Esophagus squamous epithelium (tissue), 5 donors: ENCODE data around the gene SKAP1. TPM values are rescaled to one million over a fixed set of nuclear protein-coding genes. Genes with fewer than 3 reads are reported as not detected.

Experiments used
- DNase-seq: peaks from one replicate; lab custom pipeline; 2025; lab: John Stamatoyannopoulos, UW
- H3K27ac ChIP-seq, 4 donors: fragments of 200-600 bp; sonication (generic); one replicate each; pipeline ENCODE4 v1.5.1; 2016 to 2019; ENCODE audit warnings: mild to moderate bottlenecking in 1 of 4
- H3K27me3 ChIP-seq, 4 donors: fragments of 200-600 bp; sonication (generic); 1 replicate in 3 of 4; 2 replicates in 1 of 4; pipeline versions ENCODE4 v1.5.1 to v1.6.0; 2017 to 2021; ENCODE audit warnings: antibody characterized with exemption in 1 of 4
- H3K36me3 ChIP-seq, 3 donors: fragments of 200-600 bp; sonication (generic); one replicate each; pipeline ENCODE4 v1.5.1; 2016 to 2019
- H3K4me1 ChIP-seq, 3 donors: fragments of 200-600 bp; sonication (generic); one replicate each; pipeline ENCODE4 v1.5.1; 2017 to 2019
- H3K4me3 ChIP-seq, 4 donors: fragments of 200-600 bp; sonication (generic); 1 replicate in 3 of 4; 2 replicates in 1 of 4; pipeline ENCODE4 v1.5.1; 2016 to 2019; ENCODE audit warnings: mild to moderate bottlenecking in 2 of 4, moderate library complexity in 1 of 4
- H3K9me3 ChIP-seq, 3 donors: fragments of 200-600 bp; sonication (generic); one replicate each; pipeline ENCODE4 v1.5.1; 2016 to 2019
- POLR2A ChIP-seq, 4 donors: fragments of 450-650 bp; IDR thresholded peaks; one replicate each; pipeline ENCODE4 v1.6.1; 2017; ENCODE audit warnings: antibody characterized with exemption in 4 of 4, mild to moderate bottlenecking in 4 of 4, moderate library complexity in 3 of 4
- WGBS, 2 donors: methylation state at CpG; one replicate each; pipeline ENCODE4 v1.1.5; 2018; 5-methylcytosine and 5-hydroxymethylcytosine counted together
- intact Hi-C: fragments of 100-400 bp; cut with DNase I; formaldehyde crosslinking; loops from one replicate; pipeline ENCODE4 v1.15.0; 2022
- total RNA-seq, 4 donors: library from RNA; depleted of rRNA; stranded (reverse); fragments of >200 nt; gene quantifications; one replicate each; pipeline ENCODE4 v1.1.0, GENCODE V29; 2016
- TF ChIP-seq, protein P1 (sequence below), 6 experiments: fragments of 450-650 bp in 4 of 6; fragments of 200-600 bp in 2 of 6; sonication (generic) in 2 of 6; IDR thresholded peaks; one replicate each; pipeline ENCODE4 v1.5.1; 2016 to 2019; ENCODE audit warnings: antibody characterized with exemption in 6 of 6, mild to moderate bottlenecking in 4 of 6, moderate library complexity in 4 of 6
- donor health status: DM: yes; HTN: yes; CAD: no.

The SKAP1 gene
- total RNA-seq, 4 donors from 2014 or later = 0.83 to 5.1 (median 3.4) TPM; not detected in 1

DNA sequence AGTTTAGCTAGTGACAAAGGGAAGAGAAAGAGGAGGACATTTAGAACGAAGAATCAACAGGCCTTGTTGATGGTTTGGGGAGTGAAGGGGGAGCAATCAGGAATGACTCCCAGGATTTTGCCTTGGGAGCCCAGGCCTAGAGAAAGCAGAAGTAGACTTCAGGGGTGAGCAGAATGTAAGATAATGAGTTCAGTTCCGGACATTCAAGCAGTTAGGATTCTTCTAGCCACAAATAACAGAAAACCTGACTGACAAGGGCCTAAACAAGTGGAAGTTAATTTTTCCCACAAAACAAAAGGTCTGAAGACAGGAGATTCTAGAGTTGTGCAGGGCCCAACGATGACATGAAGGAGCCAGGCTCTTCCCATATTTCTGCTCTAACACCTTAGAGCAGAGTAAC lies 45.9 kb downstream of the SKAP1 start:
- Histone ChIP-seq H3K27ac (no peak overlapping the region), H3K4me1 (no peaks in the 10 kb centered on the region), H3K27me3 (peaks cover 0 to 91% (median 0%) of the 10 kb centered on the region in 4 donors), H3K36me3 (no peaks in the 10 kb centered on the region), H3K9me3 (no peaks in the 10 kb centered on the region), H3K4me3 (no peak overlapping the region)
- DNase-seq = no peak
- 88 to 95% methylated on average over 3 of the region's 3 CpGs for WGBS, 2 donors
- intact Hi-C loops = no loop called here
- no peak for TF ChIP-seq POLR2A (IDR thresholded peaks at IDR 0.05)
- TF ChIP-seq, protein P1, sequence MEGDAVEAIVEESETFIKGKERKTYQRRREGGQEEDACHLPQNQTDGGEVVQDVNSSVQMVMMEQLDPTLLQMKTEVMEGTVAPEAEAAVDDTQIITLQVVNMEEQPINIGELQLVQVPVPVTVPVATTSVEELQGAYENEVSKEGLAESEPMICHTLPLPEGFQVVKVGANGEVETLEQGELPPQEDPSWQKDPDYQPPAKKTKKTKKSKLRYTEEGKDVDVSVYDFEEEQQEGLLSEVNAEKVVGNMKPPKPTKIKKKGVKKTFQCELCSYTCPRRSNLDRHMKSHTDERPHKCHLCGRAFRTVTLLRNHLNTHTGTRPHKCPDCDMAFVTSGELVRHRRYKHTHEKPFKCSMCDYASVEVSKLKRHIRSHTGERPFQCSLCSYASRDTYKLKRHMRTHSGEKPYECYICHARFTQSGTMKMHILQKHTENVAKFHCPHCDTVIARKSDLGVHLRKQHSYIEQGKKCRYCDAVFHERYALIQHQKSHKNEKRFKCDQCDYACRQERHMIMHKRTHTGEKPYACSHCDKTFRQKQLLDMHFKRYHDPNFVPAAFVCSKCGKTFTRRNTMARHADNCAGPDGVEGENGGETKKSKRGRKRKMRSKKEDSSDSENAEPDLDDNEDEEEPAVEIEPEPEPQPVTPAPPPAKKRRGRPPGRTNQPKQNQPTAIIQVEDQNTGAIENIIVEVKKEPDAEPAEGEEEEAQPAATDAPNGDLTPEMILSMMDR (IDR thresholded peaks at IDR 0.05) = no peak

DNA sequence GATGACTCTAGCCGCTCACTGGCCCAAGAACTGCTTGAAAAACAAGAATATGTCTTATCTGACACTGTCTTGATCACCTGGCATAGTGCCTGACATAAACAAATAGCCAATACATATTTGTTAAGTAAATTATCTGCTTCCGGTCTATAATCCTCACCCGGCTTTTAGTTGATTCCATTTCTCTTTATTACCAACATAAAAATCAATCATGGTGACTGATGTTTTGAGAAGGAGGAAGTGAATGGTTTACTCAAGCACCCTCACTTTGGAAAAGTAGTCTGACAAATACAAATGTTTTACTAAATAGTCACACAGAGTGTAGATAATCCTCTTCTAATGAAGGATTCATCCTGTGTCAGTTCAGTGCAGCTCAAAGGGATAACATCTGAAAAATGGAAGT lies 47.0 kb downstream of the SKAP1 start:
- intact Hi-C loops = no loop called here
- Histone ChIP-seq H3K9me3 (no peaks in the 10 kb centered on the region), H3K27me3 (peaks cover 0 to 89% (median 0%) of the 10 kb centered on the region in 4 donors), H3K27ac (no peak overlapping the region), H3K4me1 (no peaks in the 10 kb centered on the region), H3K36me3 (no peaks in the 10 kb centered on the region), H3K4me3 (no peak overlapping the region)
- DNase-seq = no peak
- 69 to 73% methylated on average over 3 of the region's 3 CpGs for WGBS, 2 donors
- TF ChIP-seq, protein P1 (IDR thresholded peaks at IDR 0.05) = no peak
- TF ChIP-seq POLR2A (IDR thresholded peaks at IDR 0.05) = no peak

DNA sequence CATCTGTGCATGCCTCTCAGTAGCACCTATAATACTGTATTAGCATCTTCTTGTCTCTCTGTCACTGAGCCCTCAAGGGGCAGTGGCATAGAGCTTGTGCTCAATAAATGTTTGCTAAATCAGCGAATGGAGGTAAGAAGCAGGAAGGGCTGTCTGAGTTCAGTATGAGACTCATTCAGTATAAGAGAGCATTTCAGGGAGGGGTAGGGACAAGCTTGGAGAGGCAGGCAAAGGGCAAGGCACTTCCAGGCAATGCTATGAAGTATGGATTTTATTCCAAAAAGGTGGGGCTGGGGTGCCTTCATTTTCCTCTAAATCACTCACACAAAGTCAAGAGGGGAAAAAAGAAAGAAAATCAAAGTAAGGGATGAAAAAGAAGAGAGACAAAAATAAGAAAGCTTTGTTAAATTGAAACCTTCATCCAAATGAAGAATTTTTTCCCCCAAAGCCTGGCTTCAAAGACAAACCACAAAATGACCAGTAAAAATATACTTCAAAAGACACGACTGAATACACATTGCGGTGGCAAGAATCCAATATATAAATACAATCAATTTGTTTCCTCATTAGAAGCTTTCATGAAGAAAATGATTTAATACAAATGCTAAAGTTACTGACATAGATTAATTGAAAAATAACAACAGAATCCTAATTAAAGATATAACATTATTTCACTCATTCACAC lies 51.2 kb downstream of the SKAP1 start:
- H3K27me3 ChIP-seq = peaks cover 0 to 83% (median 0%) of the 10 kb centered on the region in 4 donors
- H3K4me3 ChIP-seq = no peak overlapping the region
- WGBS, 2 donors = 59 to 64% methylated on average over 3 of the region's 3 CpGs
- no peaks in the 10 kb centered on the region for H3K36me3 ChIP-seq
- DNase-seq = no peak
- H3K4me1 ChIP-seq = no peaks in the 10 kb centered on the region
- no peak for TF ChIP-seq POLR2A (IDR thresholded peaks at IDR 0.05)
- TF ChIP-seq, protein P1 (IDR thresholded peaks at IDR 0.05) = no peak
- H3K27ac ChIP-seq = no peak overlapping the region
- H3K9me3 ChIP-seq = no peaks in the 10 kb centered on the region
- intact Hi-C loops = loop anchor here (10.0 kb wide), 1 partner anchor 96 kb away; no protein-coding TSS in a partner anchor

DNA sequence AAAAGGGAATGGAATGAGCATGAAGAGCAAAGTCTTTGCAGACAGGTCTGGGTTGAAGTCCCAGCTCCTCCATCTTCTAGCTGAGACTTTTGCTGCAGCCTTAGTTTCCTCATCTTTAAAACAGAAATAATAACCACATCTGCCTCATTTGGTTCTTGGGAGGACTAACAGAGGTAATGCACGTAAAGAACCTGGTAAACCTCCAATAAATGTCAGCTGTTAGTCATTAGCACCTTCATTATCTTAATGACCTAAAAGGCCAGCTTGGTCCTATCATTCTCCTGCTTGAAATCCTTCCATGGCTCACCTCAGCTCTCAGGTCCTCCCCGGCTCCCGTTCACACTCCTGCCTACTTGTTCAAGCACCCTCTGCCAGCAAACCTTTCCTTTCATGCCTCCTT lies 51.8 kb downstream of the SKAP1 start:
- DNase-seq = no peak
- Histone ChIP-seq H3K27ac (no peak overlapping the region), H3K4me1 (no peaks in the 10 kb centered on the region), H3K36me3 (no peaks in the 10 kb centered on the region), H3K27me3 (peaks cover 0 to 83% (median 0%) of the 10 kb centered on the region in 4 donors), H3K4me3 (no peak overlapping the region), H3K9me3 (no peaks in the 10 kb centered on the region)
- TF ChIP-seq POLR2A (IDR thresholded peaks at IDR 0.05) = no peak
- TF ChIP-seq, protein P1 (IDR thresholded peaks at IDR 0.05) = no peak
- intact Hi-C loops = loop anchor here (10.0 kb wide), 1 partner anchor 97 kb away; no protein-coding TSS in a partner anchor
- 69 to 84% methylated on average over 3 of the region's 3 CpGs for WGBS, 2 donors

DNA sequence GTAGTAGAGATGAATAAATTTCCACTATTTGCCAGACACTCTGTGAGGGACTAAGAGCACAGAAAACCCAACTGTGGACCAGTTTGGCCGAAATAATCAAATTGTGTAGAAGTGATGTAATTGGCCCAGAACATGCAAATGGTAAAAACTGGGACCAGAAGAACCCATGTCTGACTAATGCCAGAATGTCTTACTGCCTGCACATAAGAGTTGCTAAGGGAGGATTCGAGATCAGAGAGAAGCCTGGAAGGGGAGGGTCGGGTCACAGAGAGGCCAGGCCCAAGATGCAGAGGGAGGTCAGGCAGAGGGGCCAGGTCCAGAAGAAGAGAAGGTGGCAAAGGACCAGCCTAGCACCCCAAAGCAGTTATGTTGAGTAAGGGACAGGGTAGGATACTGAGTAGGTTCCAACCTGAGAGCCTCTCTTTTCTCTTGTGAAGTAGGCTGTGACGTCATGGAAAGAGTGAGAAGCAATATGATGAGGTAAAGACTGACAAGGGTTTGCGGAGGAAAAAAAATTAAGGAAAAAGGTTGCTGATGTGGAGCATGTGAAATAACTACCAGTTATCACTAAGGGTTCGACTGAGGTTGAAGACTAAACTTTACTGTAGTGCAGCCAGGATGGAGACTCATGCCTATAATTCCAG lies 53.2 kb downstream of the SKAP1 start:
- Histone ChIP-seq H3K36me3 (no peaks in the 10 kb centered on the region), H3K4me3 (no peak overlapping the region), H3K27ac (no peak overlapping the region), H3K4me1 (no peaks in the 10 kb centered on the region), H3K9me3 (no peaks in the 10 kb centered on the region), H3K27me3 (peaks cover 0 to 86% (median 0%) of the 10 kb centered on the region in 4 donors)
- TF ChIP-seq, protein P1 (IDR thresholded peaks at IDR 0.05) = no peak
- no peak for TF ChIP-seq POLR2A (IDR thresholded peaks at IDR 0.05)
- intact Hi-C loops = loop anchor here (10.0 kb wide), 1 partner anchor 98 kb away; no protein-coding TSS in a partner anchor
- DNase-seq = no peak
- 58 to 73% methylated on average over 6 of the region's 6 CpGs for WGBS, 2 donors
